K562 (cell line): ENCODE data around the gene NTSR2. TPM values are rescaled to one million over a fixed set of nuclear protein-coding genes. Genes with fewer than 3 reads are reported as not detected.

Experiments used
- ATAC-seq: fragments of 200-7000 bp; cut with Tn5 transposase; 3 replicates; pipeline ENCODE4 v1.9.1; 2020; ENCODE audit warnings: moderate library complexity
- BruUV-seq: library from RNA; stranded (reverse); fragments of 400-500 nt; replicated peaks from 2 replicates; lab custom pipeline; 2021; lab: Mats Ljungman, UMichigan
- CTCF ChIA-PET: fragments of 300-600 bp; formaldehyde crosslinking; extraction: SDS; loops from one replicate; lab custom pipeline; 2021; ENCODE audit warnings: low intra/inter-chr PET ratio; lab: Yijun Ruan, JAX
- POLR2A ChIA-PET: fragments of 300-600, 350-650 bp; sonication (Branson Sonifier 250); formaldehyde crosslinking; extraction: SDS; loops from one replicate; lab custom pipeline; 2021; ENCODE audit warnings: antibody characterized with exemption, inconsistent platforms; lab: Yijun Ruan, JAX
- DNase-seq, 4 experiments: peaks; one replicate each; pipeline versions ENCODE4 v3.0.0 to v3.0.0-alpha.2; 2011 to 2018; ENCODE audit warnings: low spot score in 3 of 4, mixed read lengths in 3 of 4; ENCODE audit errors: extremely low read depth in 1 of 4
- FAIRE-seq: peaks from 2 replicates; lab custom pipeline; 2011; peaks lifted over from hg19 to GRCh38; lab: Jason Lieb, UNC
- H2AFZ ChIP-seq: 2 replicates; pipeline ENCODE4 v1.6.0; 2011; ENCODE audit warnings: low read depth, low read length, control low read depth, inconsistent platforms
- H3K27ac ChIP-seq: fragments of 200-600 bp; 3 replicates; pipeline ENCODE4 v1.8.0; 2011; ENCODE audit warnings: low read depth, mild to moderate bottlenecking, control low read depth, inconsistent platforms, low read length, moderate library complexity, mixed read lengths; ENCODE audit errors: extremely low read depth
- H3K27me3 ChIP-seq, 2 experiments: fragments of 300-600 bp in 1 of 2; 2 replicates in 1 of 2; 3 replicates in 1 of 2; pipeline versions ENCODE4 v1.6.0 to v1.8.0; 2011; ENCODE audit warnings: inconsistent platforms in 2 of 2, low read length in 2 of 2, mild to moderate bottlenecking in 1 of 2, mixed read lengths in 1 of 2, moderate library complexity in 1 of 2; ENCODE audit not compliant: control insufficient read depth in 2 of 2, insufficient read depth in 2 of 2
- H3K36me3 ChIP-seq: fragments of 300-600 bp; 3 replicates; pipeline ENCODE4 v1.8.0; 2011; ENCODE audit warnings: mild to moderate bottlenecking, low read length, inconsistent platforms; ENCODE audit not compliant: control insufficient read depth, insufficient read depth
- H3K4me1 ChIP-seq, 2 experiments: fragments of 200-600 bp in 1 of 2; replicated peaks in 1 of 2; 2 replicates in 1 of 2; 3 replicates in 1 of 2; pipeline versions ENCODE4 v1.5.1 to v1.8.0; 2011; ENCODE audit warnings: inconsistent platforms in 2 of 2, low read length in 2 of 2, mild to moderate bottlenecking in 1 of 2, mixed read lengths in 1 of 2, moderate library complexity in 1 of 2; ENCODE audit not compliant: control insufficient read depth in 2 of 2, insufficient read depth in 2 of 2
- H3K4me2 ChIP-seq: 2 replicates; pipeline ENCODE4 v1.6.1; 2011; ENCODE audit warnings: low read length, control low read depth, inconsistent platforms, mixed read lengths; ENCODE audit not compliant: insufficient read depth
- H3K4me3 ChIP-seq: fragments of 200-600 bp; sonication (generic), shearing (Covaris generic); 2 replicates; pipeline ENCODE4 v1.5.1; 2016; ENCODE audit warnings: control low read depth, inconsistent platforms
- H3K79me2 ChIP-seq: fragments of 200-600 bp; 3 replicates; pipeline ENCODE4 v1.8.0; 2011; ENCODE audit warnings: low read length, inconsistent platforms; ENCODE audit not compliant: control insufficient read depth, insufficient read depth
- H3K9ac ChIP-seq, 2 experiments: 2 replicates each; pipeline versions ENCODE4 v1.6.0 to v1.6.1; 2011; ENCODE audit warnings: low read depth in 2 of 2, low read length in 2 of 2, control low read depth in 1 of 2, inconsistent platforms in 1 of 2, mild to moderate bottlenecking in 1 of 2, mixed read lengths in 1 of 2; ENCODE audit not compliant: insufficient read depth in 1 of 2
- H3K9me1 ChIP-seq: one replicate; pipeline ENCODE4 v1.6.0; 2011; ENCODE audit warnings: inconsistent platforms, mild to moderate bottlenecking, low read length, moderate library complexity; ENCODE audit not compliant: control insufficient read depth, insufficient read depth
- H3K9me3 ChIP-seq: replicated peaks from 2 replicates; pipeline ENCODE4 v1.5.1; 2011; ENCODE audit warnings: low read depth, low read length, inconsistent platforms; ENCODE audit not compliant: control insufficient read depth, insufficient read depth
- H4K20me1 ChIP-seq: replicated peaks from 2 replicates; pipeline ENCODE4 v1.6.1; 2011; ENCODE audit warnings: low read length, inconsistent platforms, mixed read lengths; ENCODE audit not compliant: control insufficient read depth, insufficient read depth
- BMI1 ChIP-seq: fragments of 150-350 bp; IDR thresholded peaks from 2 replicates; pipeline ENCODE4 v1.6.1; 2014; ENCODE audit warnings: low read length
- CBFB ChIP-seq: sonication (generic); formaldehyde crosslinking; IDR thresholded peaks from 2 replicates; pipeline ENCODE4 v1.4.0; 2020; ENCODE audit warnings: mild to moderate bottlenecking, missing genetic modification reagents
- CEBPG ChIP-seq, 3 experiments: fragments of 200-800 bp in 1 of 3; sonication (Bioruptor generic) in 1 of 3; sonication (generic) in 1 of 3; formaldehyde crosslinking in 1 of 3; IDR thresholded peaks in 2 of 3; conservative IDR thresholded peaks in 1 of 3; 2 replicates each; pipeline versions ENCODE4 v1.6.1 to v1.8.0; 2016 to 2022; ENCODE audit warnings: missing compliant biosample characterization in 2 of 3, missing genetic modification characterization in 2 of 3, mild to moderate bottlenecking in 1 of 3, missing genetic modification reagents in 1 of 3
- COPS2 ChIP-seq: fragments of 450-650 bp; conservative IDR thresholded peaks from 2 replicates; pipeline ENCODE4 v1.6.1; 2016; ENCODE audit warnings: mild to moderate bottlenecking, moderate library complexity
- DIDO1 ChIP-seq: fragments of 450-650 bp; IDR thresholded peaks from 2 replicates; pipeline ENCODE4 v1.6.1; 2016; ENCODE audit warnings: low read depth, missing biosample characterization, missing genetic modification characterization
- ETV5 ChIP-seq: sonication (generic); formaldehyde crosslinking; IDR thresholded peaks from 2 replicates; pipeline ENCODE4 v1.4.0; 2020; ENCODE audit warnings: low read depth, mild to moderate bottlenecking, missing genetic modification reagents
- PKNOX1 ChIP-seq: fragments of 450-650 bp; IDR thresholded peaks from 2 replicates; pipeline ENCODE4 v1.6.1; 2016
- PRMT5 ChIP-seq: sonication (generic); formaldehyde crosslinking; IDR thresholded peaks from 2 replicates; pipeline ENCODE4 v1.5.0; 2020; ENCODE audit warnings: missing genetic modification reagents
- PURB ChIP-seq: sonication (generic); formaldehyde crosslinking; IDR thresholded peaks from 2 replicates; pipeline ENCODE4 v1.9.0; 2021; ENCODE audit warnings: low read depth, mild to moderate bottlenecking, missing genetic modification reagents
- THRAP3 ChIP-seq: fragments of 450-650 bp; IDR thresholded peaks from 2 replicates; pipeline ENCODE4 v1.6.1; 2016; ENCODE audit warnings: mild to moderate bottlenecking, inconsistent platforms, borderline replicate concordance
- ZFPM2 ChIP-seq: fragments of 250-450 bp; sonication (Bioruptor Pico); IDR thresholded peaks from 2 replicates; pipeline ENCODE4 v1.5.1; 2022; ENCODE audit warnings: mild to moderate bottlenecking
- WGBS: fragments of 100-300 bp; shearing (Covaris generic); methylation state at CpG from one replicate; pipeline ENCODE4 v1.1.6; 2016; ENCODE audit warnings: low coverage, mixed read lengths; ENCODE audit not compliant: insufficient coverage; ENCODE audit errors: missing lambda C conversion rate; 5-methylcytosine and 5-hydroxymethylcytosine counted together
- in situ Hi-C: fragments of 300-500 bp; cut with MboI; formaldehyde crosslinking; loops from 4 replicates; pipeline ENCODE4 v1.15.0; 2018; ENCODE audit warnings: inconsistent platforms, mixed read lengths
- intact Hi-C: fragments of 100-400 bp; cut with micrococcal nuclease; formaldehyde crosslinking; loops from 2 replicates; pipeline ENCODE4 v1.14.2; 2022
- polyA plus RNA-seq, 8 experiments: library from polyadenylated mRNA; depleted of rRNA in 4 of 8; stranded (reverse) in 5 of 8; unstranded in 3 of 8; fragments of >200 nt; fragmentation: Nextera tagmentation in 2 of 8; fragmentation: Illumina TruSeq in 1 of 8; extraction: Ambion mirVana in 2 of 8; extraction: Trizol in 1 of 8; gene quantifications; 2 replicates each; pipeline versions ENCODE4 v1.2.1 to v1.2.3, GENCODE V29; 2011 to 2014; ENCODE audit warnings: inconsistent platforms in 1 of 8, missing spikeins in 1 of 8
- total RNA-seq, 7 experiments: library from RNA; depleted of rRNA in 6 of 7; stranded (reverse); fragments of >200 nt in 6 of 7; fragmentation: Illumina TruSeq in 2 of 7; extraction: Trizol in 2 of 7; gene quantifications; 2 replicates each; pipeline versions ENCODE4 v1.2.1 to v1.2.3, GENCODE V29; 2011 to 2021; ENCODE audit warnings: low replicate concordance in 1 of 7

The NTSR2 gene
- total and polyA plus RNA-seq, 9 of the 15 experiments (the other 6 are each of a cell fraction or from before 2014, with no cell fraction given) = not detected

GRCh38 chr2:11716689-11717321, 46.8 kb upstream of the NTSR2 start (continued):
- no peak; the same call in 1 of the 2 replicates for TF ChIP-seq CEBPG (CRISPR knock-in tag; IDR thresholded peaks at IDR 0.05)
- peak; percentile 88 to 93 for TF ChIP-seq CEBPG (tag; conservative IDR thresholded peaks at IDR 0.05 in 1 of 2, IDR thresholded peaks at IDR 0.05 in 1 of 2)
- TF ChIP-seq ETV5 = no peak
- TF ChIP-seq THRAP3 = no peak

GRCh38 chr2:11715987-11716652, 46.1 kb upstream of the NTSR2 start:
- intact Hi-C loops = no loop called here
- peak overlapping the region; percentile 29 for H2AFZ ChIP-seq
- FAIRE-seq = no peak
- CTCF ChIA-PET = no interaction called here
- DNase-seq = no peak
- no peak overlapping the region for H3K4me3 ChIP-seq
- no peak overlapping the region for H3K4me2 ChIP-seq
- ATAC-seq = peak; percentile 13; the same call in 2 of the 3 replicates
- POLR2A ChIA-PET = interaction anchor here (0.6 to 0.7 kb wide), 2 partner anchors 37 to 56 kb away, joined by 3 to 4 read pairs; no protein-coding TSS in a partner anchor
- peaks cover 3 to 9% of the 10 kb centered on the region in 2 experiments; a peak in 4 of 5 replicates for H3K4me1 ChIP-seq
- H3K27ac ChIP-seq = no peak overlapping the region
- peaks cover 13 to 39% of the 10 kb centered on the region in 2 experiments for H3K27me3 ChIP-seq
- H3K9ac ChIP-seq = peak overlapping the region in 1 of 2 experiments; percentile 27; a peak in 1 of 4 replicates
- in situ Hi-C loops = no loop called here
- H4K20me1 ChIP-seq = no peaks in the 10 kb centered on the region; the same call in 1 of the 2 replicates
- no peaks in the 10 kb centered on the region for H3K9me3 ChIP-seq
- no peaks in the 10 kb centered on the region for H3K79me2 ChIP-seq
- no TSS peak for BruUV-seq
- no peaks in the 10 kb centered on the region for H3K36me3 ChIP-seq
- no peaks in the 10 kb centered on the region for H3K9me1 ChIP-seq
- WGBS = 58% methylated on average over 11 of the region's 12 CpGs
- TF ChIP-seq ZFPM2 (no peak), CBFB (CRISPR knock-in tag) (no peak), PRMT5 (CRISPR knock-in tag) (no peak), DIDO1 (tag) (no peak), PKNOX1 (no peak), COPS2 (no peak), BMI1 (no peak), PURB (CRISPR knock-in tag) (no peak)
